A549 (cell line): ENCODE measurements around the gene NHLH1. TPM values are rescaled to one million over a fixed set of nuclear protein-coding genes. Genes with fewer than 3 reads are reported as not detected.

Experiments used
- ATAC-seq, 2 experiments: fragments of 200-7000 bp in 1 of 2; fragments of >200 bp in 1 of 2; cut with Nextera tagmentation in 1 of 2; cut with Tn5 transposase in 1 of 2; 3 replicates each; pipeline versions ENCODE4 v1.8.0 to v1.9.1; 2018 to 2020; ENCODE audit warnings: mild to moderate bottlenecking in 1 of 2, moderate library complexity in 1 of 2
- CTCF ChIA-PET: fragments of 300-600 bp; sonication (Branson Sonifier 250); formaldehyde crosslinking; extraction: SDS; loops from one replicate; lab custom pipeline; 2021; ENCODE audit warnings: antibody characterized with exemption, inconsistent platforms; lab: Yijun Ruan, JAX
- POLR2A ChIA-PET: fragments of 350-600 bp; formaldehyde crosslinking; extraction: SDS; loops from one replicate; lab custom pipeline; 2021; ENCODE audit warnings: antibody characterized with exemption, inconsistent platforms; lab: Yijun Ruan, JAX
- DNase-seq, 2 experiments: peaks; one replicate each; pipeline versions ENCODE4 v3.0.0 to v3.0.0-alpha.2; 2011 to 2016; ENCODE audit warnings: low read depth in 1 of 2, low spot score in 1 of 2
- FAIRE-seq: peaks from 2 replicates; lab custom pipeline; 2011; peaks lifted over from hg19 to GRCh38; lab: Jason Lieb, UNC
- H3K27ac ChIP-seq, 2 experiments: fragments of >200 bp; sonication (Bioruptor Twin); formaldehyde crosslinking; 3 replicates each; pipeline ENCODE4 v1.5.1; 2016 to 2017
- H3K4me1 ChIP-seq: fragments of >200 bp; sonication (Bioruptor Twin); formaldehyde crosslinking; 3 replicates; pipeline ENCODE4 v1.6.1; 2016
- H3K4me2 ChIP-seq: fragments of >200 bp; sonication (Bioruptor Twin); formaldehyde crosslinking; 3 replicates; pipeline ENCODE4 v1.6.1; 2016
- H3K4me3 ChIP-seq: fragments of >200 bp; sonication (Bioruptor Twin); formaldehyde crosslinking; 3 replicates; pipeline ENCODE4 v1.5.1; 2016
- H3K9me3 ChIP-seq: fragments of >200 bp; sonication (Bioruptor Twin); formaldehyde crosslinking; 3 replicates; pipeline ENCODE4 v1.6.1; 2016
- CBX2 ChIP-seq: fragments of 200-600 bp; sonication (generic); IDR thresholded peaks from 2 replicates; pipeline ENCODE4 v1.6.1; 2016; ENCODE audit warnings: low read depth, mild to moderate bottlenecking, borderline replicate concordance
- CBX8 ChIP-seq: fragments of 200-600 bp; sonication (generic); IDR thresholded peaks from 2 replicates; pipeline ENCODE4 v1.6.1; 2016
- E2F6 ChIP-seq: IDR thresholded peaks from 2 replicates; pipeline ENCODE4 v1.6.1; 2012; ENCODE audit warnings: low read depth, borderline replicate concordance
- EHF ChIP-seq: fragments of 250-450 bp; sonication (Bioruptor Pico); IDR thresholded peaks from 2 replicates; pipeline ENCODE4 v1.5.0; 2020; ENCODE audit warnings: mild to moderate bottlenecking
- EHMT2 ChIP-seq: fragments of 200-600 bp; sonication (generic); IDR thresholded peaks from 2 replicates; pipeline ENCODE4 v1.6.1; 2016; ENCODE audit warnings: antibody characterized with exemption, low read depth, mild to moderate bottlenecking, moderate library complexity
- ELK1 ChIP-seq: fragments of 150-350 bp; IDR thresholded peaks from 2 replicates; pipeline ENCODE4 v1.6.1; 2014; ENCODE audit warnings: low read depth, mild to moderate bottlenecking, low read length
- ESRRA ChIP-seq: fragments of 150-350 bp; IDR thresholded peaks from 2 replicates; pipeline ENCODE4 v1.6.1; 2014; ENCODE audit warnings: mild to moderate bottlenecking, low read length, borderline replicate concordance
- FOSB ChIP-seq: fragments of 250-450 bp; sonication (Bioruptor Pico); IDR thresholded peaks from 2 replicates; pipeline ENCODE4 v1.5.0; 2020; ENCODE audit warnings: mild to moderate bottlenecking, moderate library complexity
- FOXS1 ChIP-seq: fragments of 250-450 bp; sonication (Bioruptor Pico); IDR thresholded peaks from 2 replicates; pipeline ENCODE4 v1.5.0; 2020; ENCODE audit warnings: mild to moderate bottlenecking, moderate library complexity
- HEYL ChIP-seq: fragments of 250-450 bp; sonication (Bioruptor Pico); IDR thresholded peaks from 2 replicates; pipeline ENCODE4 v1.8.0; 2021; ENCODE audit warnings: mild to moderate bottlenecking, moderate library complexity
- HOXB5 ChIP-seq: fragments of 250-450 bp; sonication (Bioruptor Pico); IDR thresholded peaks from 2 replicates; pipeline ENCODE4 v1.5.0; 2020; ENCODE audit warnings: mild to moderate bottlenecking, moderate library complexity
- KDM5A ChIP-seq: fragments of 200-600 bp; sonication (generic); IDR thresholded peaks from 2 replicates; pipeline ENCODE4 v1.6.1; 2016; ENCODE audit warnings: antibody characterized with exemption, mild to moderate bottlenecking
- NPAS2 ChIP-seq: fragments of 250-450 bp; sonication (Bioruptor Pico); IDR thresholded peaks from 2 replicates; pipeline ENCODE4 v1.8.0; 2022; ENCODE audit warnings: mild to moderate bottlenecking, moderate library complexity, borderline replicate concordance
- NR3C1 ChIP-seq: fragments of >200 bp; sonication (Bioruptor Twin); formaldehyde crosslinking; IDR thresholded peaks from 3 replicates; pipeline ENCODE4 v1.6.1; 2017
- POLR2A ChIP-seq: IDR thresholded peaks from 2 replicates; pipeline ENCODE4 v1.6.1; 2012; ENCODE audit warnings: mild to moderate bottlenecking, low read length
- RARB ChIP-seq: fragments of 250-450 bp; sonication (Bioruptor Pico); IDR thresholded peaks from 2 replicates; pipeline ENCODE4 v1.8.0; 2021; ENCODE audit warnings: mild to moderate bottlenecking, moderate library complexity
- RCOR1 ChIP-seq: fragments of 150-350 bp; IDR thresholded peaks from 2 replicates; pipeline ENCODE4 v1.6.1; 2014; ENCODE audit warnings: antibody characterized with exemption, low read length, low read depth
- RNF2 ChIP-seq: fragments of 200-600 bp; sonication (generic); IDR thresholded peaks from 2 replicates; pipeline ENCODE4 v1.6.1; 2016; ENCODE audit warnings: low read depth, mild to moderate bottlenecking, antibody characterized with exemption, moderate library complexity, borderline replicate concordance
- SREBF2 ChIP-seq: fragments of 450-650 bp; IDR thresholded peaks from 2 replicates; pipeline ENCODE4 v1.6.1; 2014; ENCODE audit warnings: mild to moderate bottlenecking, moderate library complexity
- ZFP36 ChIP-seq: fragments of 450-650 bp; IDR thresholded peaks from 2 replicates; pipeline ENCODE4 v1.6.1; 2014; ENCODE audit warnings: borderline replicate concordance; ENCODE audit not compliant: partially characterized antibody
- WGBS: methylation state at CpG from one replicate; pipeline ENCODE4 v1.1.6; 2017; ENCODE audit errors: missing lambda C conversion rate; 5-methylcytosine and 5-hydroxymethylcytosine counted together
- polyA plus RNA-seq, 4 experiments: library from polyadenylated mRNA; depleted of rRNA in 3 of 4; stranded (reverse); fragments of >200 nt; fragmentation: RNase III in 1 of 4; extraction: RNeasy Plus Mini Kit Qiagen cat#74134 plus additional on column Dnase treatment in 1 of 4; gene quantifications; 2 replicates in 3 of 4; 3 replicates in 1 of 4; pipeline ENCODE4 v1.2.3, GENCODE V29; 2011 to 2017
- TF ChIP-seq, protein P1 (sequence below): fragments of 450-650 bp; IDR thresholded peaks from 2 replicates; pipeline ENCODE4 v1.6.1; 2014; ENCODE audit warnings: antibody characterized with exemption
- TF ChIP-seq, protein P2 (sequence below): IDR thresholded peaks from 2 replicates; pipeline ENCODE4 v1.6.1; 2012
- TF ChIP-seq, protein P3 (sequence below): fragments of 250-450 bp; sonication (Bioruptor Pico); IDR thresholded peaks from 2 replicates; pipeline ENCODE4 v1.5.0; 2020; ENCODE audit warnings: low read depth, mild to moderate bottlenecking, moderate library complexity

Gene NHLH1
- polyA plus RNA-seq, 2 of the 4 experiments (the other 2 are of a cell fraction), result 0.34 to 0.63 TPM

GRCh38 chr1:160369087-160369486, 2.2 kb downstream of the NHLH1 start (continued):
- TF ChIP-seq ELK1, result no peak

DNA sequence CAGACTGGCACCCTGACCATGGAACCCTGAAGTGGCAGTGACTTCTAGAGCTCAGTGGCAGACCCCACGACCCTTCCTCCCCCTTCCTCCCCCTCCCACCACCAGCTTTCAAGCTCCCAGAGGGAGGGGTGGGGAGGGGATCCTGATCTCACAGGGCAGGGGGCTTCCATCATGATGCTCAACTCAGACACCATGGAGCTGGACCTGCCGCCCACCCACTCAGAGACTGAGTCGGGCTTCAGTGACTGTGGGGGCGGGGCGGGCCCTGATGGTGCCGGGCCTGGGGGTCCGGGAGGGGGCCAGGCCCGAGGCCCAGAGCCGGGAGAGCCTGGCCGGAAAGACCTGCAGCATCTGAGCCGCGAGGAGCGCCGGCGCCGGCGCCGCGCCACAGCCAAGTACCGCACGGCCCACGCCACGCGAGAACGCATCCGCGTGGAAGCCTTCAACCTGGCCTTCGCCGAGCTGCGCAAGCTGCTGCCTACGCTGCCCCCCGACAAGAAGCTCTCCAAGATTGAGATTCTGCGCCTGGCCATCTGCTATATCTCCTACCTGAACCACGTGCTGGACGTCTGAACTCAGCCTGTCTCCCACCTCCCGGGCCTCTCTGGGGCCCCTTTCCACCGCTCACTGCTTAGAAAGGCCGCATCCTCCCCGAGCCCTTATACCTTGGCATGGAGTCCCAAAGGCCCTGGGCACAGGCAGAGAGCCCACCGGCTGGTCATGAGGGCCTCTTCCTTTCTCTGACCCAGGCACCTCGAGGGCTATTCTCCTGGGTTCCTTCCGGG, 3.9 kb downstream of the NHLH1 start:
- H3K9me3 ChIP-seq, result no peaks in the 10 kb centered on the region
- DNase-seq, result no peak
- WGBS, result 87% methylated on average over 36 of the region's 42 CpGs
- TF ChIP-seq EHMT2 (no peak), ESRRA (no peak), CBX2 (no peak), CBX8 (no peak), NR3C1 (no peak), POLR2A (no peak), KDM5A (no peak), HOXB5 (CRISPR knock-in tag) (no peak), NPAS2 (CRISPR knock-in tag) (no peak), FOXS1 (CRISPR knock-in tag) (no peak), ZFP36 (no peak), RNF2 (no peak)
- TF ChIP-seq, protein P1, sequence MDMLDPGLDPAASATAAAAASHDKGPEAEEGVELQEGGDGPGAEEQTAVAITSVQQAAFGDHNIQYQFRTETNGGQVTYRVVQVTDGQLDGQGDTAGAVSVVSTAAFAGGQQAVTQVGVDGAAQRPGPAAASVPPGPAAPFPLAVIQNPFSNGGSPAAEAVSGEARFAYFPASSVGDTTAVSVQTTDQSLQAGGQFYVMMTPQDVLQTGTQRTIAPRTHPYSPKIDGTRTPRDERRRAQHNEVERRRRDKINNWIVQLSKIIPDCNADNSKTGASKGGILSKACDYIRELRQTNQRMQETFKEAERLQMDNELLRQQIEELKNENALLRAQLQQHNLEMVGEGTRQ, result no peak
- TF ChIP-seq, protein P2, sequence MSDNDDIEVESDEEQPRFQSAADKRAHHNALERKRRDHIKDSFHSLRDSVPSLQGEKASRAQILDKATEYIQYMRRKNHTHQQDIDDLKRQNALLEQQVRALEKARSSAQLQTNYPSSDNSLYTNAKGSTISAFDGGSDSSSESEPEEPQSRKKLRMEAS, result no peak
- TF ChIP-seq, protein P3, sequence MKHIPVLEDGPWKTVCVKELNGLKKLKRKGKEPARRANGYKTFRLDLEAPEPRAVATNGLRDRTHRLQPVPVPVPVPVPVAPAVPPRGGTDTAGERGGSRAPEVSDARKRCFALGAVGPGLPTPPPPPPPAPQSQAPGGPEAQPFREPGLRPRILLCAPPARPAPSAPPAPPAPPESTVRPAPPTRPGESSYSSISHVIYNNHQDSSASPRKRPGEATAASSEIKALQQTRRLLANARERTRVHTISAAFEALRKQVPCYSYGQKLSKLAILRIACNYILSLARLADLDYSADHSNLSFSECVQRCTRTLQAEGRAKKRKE (CRISPR knock-in tag), result no peak
- TF ChIP-seq, all 56 proteins: peak for 0
- FAIRE-seq (no peak), ATAC-seq (no peak)
- Histone ChIP-seq H3K4me2 (no peak overlapping the region), H3K27ac (no peak overlapping the region), H3K4me3 (no peak overlapping the region), H3K4me1 (no peaks in the 10 kb centered on the region)
- CTCF ChIA-PET, result interaction anchor here (1.0 to 1.6 kb wide), 3 partner anchors 10 to 285 kb away, joined by 3 to 6 read pairs (median 5); no protein-coding TSS in a partner anchor
- POLR2A ChIA-PET, result interaction anchor here (0.7 kb wide), 1 partner anchor 277 kb away, joined by 3 read pairs; no protein-coding TSS in a partner anchor

DNA sequence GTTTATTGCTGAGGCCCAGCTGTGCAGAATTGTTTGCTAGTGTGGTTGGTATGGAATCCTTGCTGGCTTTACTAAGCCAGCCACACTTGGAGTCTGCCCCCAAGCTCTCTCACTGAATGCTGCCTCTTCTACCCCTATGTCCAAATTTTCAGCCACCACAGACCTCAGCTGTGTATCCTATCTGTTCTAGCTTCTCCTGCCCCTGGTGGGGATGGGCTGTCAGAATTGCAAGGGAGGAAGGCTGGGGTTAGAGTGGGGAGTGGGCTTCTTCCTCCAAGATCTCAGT, 4.4 kb downstream of the NHLH1 start:
- CTCF ChIA-PET, result interaction anchor here (1.0 to 1.6 kb wide), 2 partner anchors 9 to 286 kb away, joined by 5 to 6 read pairs; no protein-coding TSS in a partner anchor

More for the DNA sequence above, 4.4 kb downstream of the NHLH1 start:
- POLR2A ChIA-PET, result interaction anchor here (0.7 kb wide), 1 partner anchor 278 kb away, joined by 3 read pairs; no protein-coding TSS in a partner anchor
- no peak overlapping the region for H3K4me2 ChIP-seq
- ATAC-seq, result no peak
- no peak overlapping the region for H3K4me3 ChIP-seq
- FAIRE-seq, result no peak
- DNase-seq, result no peak
- no peaks in the 10 kb centered on the region for H3K9me3 ChIP-seq
- no peaks in the 10 kb centered on the region for H3K4me1 ChIP-seq
- H3K27ac ChIP-seq, result no peak overlapping the region
- TF ChIP-seq, protein P1, result no peak
- TF ChIP-seq, protein P2, result no peak
- no peak for TF ChIP-seq SREBF2
- no peak for TF ChIP-seq RCOR1
- TF ChIP-seq NPAS2 (CRISPR knock-in tag), result no peak
- TF ChIP-seq EHF (CRISPR knock-in tag), result no peak
- no peak for TF ChIP-seq E2F6
- TF ChIP-seq RARB (CRISPR knock-in tag), result no peak
- TF ChIP-seq HEYL (CRISPR knock-in tag), result no peak
- TF ChIP-seq FOSB (CRISPR knock-in tag), result no peak
- no peak for TF ChIP-seq CBX8
